Measurements from ENCODE around the gene CLASP1. TPM values are rescaled to one million over a fixed set of nuclear protein-coding genes. Genes with fewer than 3 reads are reported as not detected.
"Not testable (repeated sequence)": the region's sequence is repeated elsewhere in the genome, so short reads cannot be mapped to it uniquely, and the experiment has no call there.

Gene CLASP1
- total and polyA plus RNA-seq, 11 donors, result 16.0 to 84.5 (median 60.2) TPM

DNA sequence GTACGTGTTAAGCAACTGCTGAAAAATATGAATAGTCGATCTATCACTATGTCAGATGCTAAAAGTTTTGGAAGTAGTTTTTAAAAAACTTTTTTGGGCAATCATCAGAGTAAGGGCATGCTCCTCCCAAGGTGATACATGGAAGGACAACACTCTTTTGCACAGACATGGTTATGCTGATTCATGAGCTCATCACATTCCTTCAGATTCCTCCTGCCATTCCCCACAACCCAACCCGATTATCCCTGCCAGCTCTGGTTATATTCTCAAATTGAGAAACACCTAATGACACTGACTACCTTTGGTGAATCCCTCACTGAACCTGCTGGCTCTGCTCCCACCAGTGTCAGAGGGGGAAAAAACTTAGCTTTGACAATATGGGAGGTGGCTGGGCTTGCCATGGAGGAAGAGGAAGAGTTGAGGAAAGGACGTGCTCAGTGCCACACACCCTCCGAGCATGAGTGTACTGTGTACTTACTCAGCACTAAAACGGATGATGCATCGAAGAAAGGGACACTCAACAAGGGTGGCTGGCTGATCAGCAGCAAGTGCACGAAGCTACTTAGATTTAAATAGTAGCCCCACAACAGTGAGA lies 202.5 kb downstream of the CLASP1 start:
- ATAC-seq, result no peak
- Histone ChIP-seq H3K27me3 (no peaks in the 10 kb centered on the region), H3K27ac (no peak overlapping the region), H3K4me3 (no peak overlapping the region), H3K4me1 (no peaks in the 10 kb centered on the region), H3K9me3 (no peaks in the 10 kb centered on the region), H3K36me3 (peaks cover 3 to 100% (median 94%) of the 10 kb centered on the region in 9 donors)
- 90 to 93% (median 92%) methylated on average over 8 of the region's 8 CpGs for WGBS, 4 donors
- TF ChIP-seq, protein P1, sequence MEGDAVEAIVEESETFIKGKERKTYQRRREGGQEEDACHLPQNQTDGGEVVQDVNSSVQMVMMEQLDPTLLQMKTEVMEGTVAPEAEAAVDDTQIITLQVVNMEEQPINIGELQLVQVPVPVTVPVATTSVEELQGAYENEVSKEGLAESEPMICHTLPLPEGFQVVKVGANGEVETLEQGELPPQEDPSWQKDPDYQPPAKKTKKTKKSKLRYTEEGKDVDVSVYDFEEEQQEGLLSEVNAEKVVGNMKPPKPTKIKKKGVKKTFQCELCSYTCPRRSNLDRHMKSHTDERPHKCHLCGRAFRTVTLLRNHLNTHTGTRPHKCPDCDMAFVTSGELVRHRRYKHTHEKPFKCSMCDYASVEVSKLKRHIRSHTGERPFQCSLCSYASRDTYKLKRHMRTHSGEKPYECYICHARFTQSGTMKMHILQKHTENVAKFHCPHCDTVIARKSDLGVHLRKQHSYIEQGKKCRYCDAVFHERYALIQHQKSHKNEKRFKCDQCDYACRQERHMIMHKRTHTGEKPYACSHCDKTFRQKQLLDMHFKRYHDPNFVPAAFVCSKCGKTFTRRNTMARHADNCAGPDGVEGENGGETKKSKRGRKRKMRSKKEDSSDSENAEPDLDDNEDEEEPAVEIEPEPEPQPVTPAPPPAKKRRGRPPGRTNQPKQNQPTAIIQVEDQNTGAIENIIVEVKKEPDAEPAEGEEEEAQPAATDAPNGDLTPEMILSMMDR (IDR thresholded peaks at IDR 0.05), result no peak
- TF ChIP-seq POLR2A (IDR thresholded peaks at IDR 0.05), result no peak
- intact Hi-C loops (cut with DNase I), result no loop called here
- DNase-seq, result no peak

- H3K9me3 ChIP-seq, result no peaks in the 10 kb centered on the region
- ATAC-seq (no peak), DNase-seq (no peak)
- no peaks in the 10 kb centered on the region for H3K4me1 ChIP-seq
- no peak for TF ChIP-seq POLR2A (IDR thresholded peaks at IDR 0.05)
- TF ChIP-seq, protein P1 (IDR thresholded peaks at IDR 0.05), result no peak
- peaks cover 3 to 86% (median 75%) of the 10 kb centered on the region in 9 donors for H3K36me3 ChIP-seq
- 87 to 93% (median 90%) methylated on average over 3 of the region's 3 CpGs for WGBS, 4 donors
- no peak overlapping the region for H3K4me3 ChIP-seq
- H3K27ac ChIP-seq, result no peak overlapping the region
- intact Hi-C loops (cut with DNase I), result no loop called here
- H3K27me3 ChIP-seq, result no peaks in the 10 kb centered on the region
These were observed 206.4 kb downstream of the CLASP1 start for GRCh38 chr2:121442889-121443288.

GRCh38 chr2:121438290-121438689 lies 211.0 kb downstream of the CLASP1 start:
- WGBS, 4 donors, result 89 to 100% (median 93%) methylated on average over 1 of the region's 1 CpG

DNA sequence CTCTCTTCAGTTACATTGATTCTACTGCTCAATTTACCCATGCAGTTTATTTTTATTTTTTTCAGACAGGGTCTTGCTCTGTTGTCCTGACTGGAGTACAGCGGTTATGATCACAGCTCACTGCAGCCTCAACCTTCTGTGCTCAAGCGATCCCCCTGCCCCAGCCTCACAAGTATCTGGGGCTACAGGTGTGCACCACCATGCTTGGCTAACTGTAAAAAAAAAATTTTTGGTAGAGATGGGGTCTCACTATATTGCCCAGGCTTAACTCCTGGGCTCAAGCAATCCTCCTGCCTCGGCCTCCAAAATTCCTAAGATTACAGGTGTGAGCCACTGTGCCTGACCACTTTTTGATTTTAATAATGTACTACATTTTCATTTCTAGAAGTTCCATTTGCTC lies 212.3 kb downstream of the CLASP1 start:
- H3K36me3 ChIP-seq, result peaks cover 0 to 60% (median 24%) of the 10 kb centered on the region in 9 donors
- DNase-seq (no peak), ATAC-seq (no peak)
- TF ChIP-seq, protein P1 (IDR thresholded peaks at IDR 0.05), result no peak
- TF ChIP-seq POLR2A (IDR thresholded peaks at IDR 0.05), result no peak
- no peaks in the 10 kb centered on the region for H3K4me1 ChIP-seq
- H3K27ac ChIP-seq, result no peak overlapping the region
- no peaks in the 10 kb centered on the region for H3K9me3 ChIP-seq
- intact Hi-C loops (cut with DNase I), result no loop called here
- WGBS, 4 donors, result 96 to 99% (median 99%) methylated on average over 3 of the region's 3 CpGs
- H3K4me3 ChIP-seq, result no peak overlapping the region
- no peaks in the 10 kb centered on the region for H3K27me3 ChIP-seq

More at GRCh38 chr2:121438290-121438689, 211.0 kb downstream of the CLASP1 start:
- H3K27ac ChIP-seq; DNase-seq; H3K4me3 ChIP-seq; ATAC-seq; H3K4me1 ChIP-seq; intact Hi-C loops (cut with DNase I); H3K9me3 ChIP-seq; H3K27me3 ChIP-seq: not testable (repeated sequence)
- peaks cover 0 to 65% (median 37%) of the 10 kb centered on the region in 9 donors for H3K36me3 ChIP-seq

DNA sequence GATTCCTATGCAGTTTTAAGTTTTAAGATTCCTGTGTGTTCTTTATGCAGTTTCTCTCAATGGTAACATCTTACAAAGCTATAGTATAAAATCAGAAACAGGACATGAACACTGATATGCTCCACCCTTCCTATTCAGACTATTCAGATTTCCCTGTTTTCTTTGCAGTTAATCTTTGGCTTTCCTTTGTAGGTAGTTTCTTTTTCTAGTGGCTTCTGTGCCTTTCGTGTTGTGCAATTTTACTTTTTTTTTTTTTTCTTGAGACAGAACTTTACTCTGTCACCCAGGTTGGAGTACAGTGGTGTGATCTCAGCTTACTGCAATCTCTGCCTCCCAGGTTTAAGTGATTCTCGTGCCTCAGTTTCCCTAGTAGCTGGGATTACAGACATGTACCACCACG lies 213.5 kb downstream of the CLASP1 start:
- ATAC-seq, result no peak
- no peaks in the 10 kb centered on the region for H3K27me3 ChIP-seq

More for the DNA sequence above, 213.5 kb downstream of the CLASP1 start:
- no peak for TF ChIP-seq POLR2A (IDR thresholded peaks at IDR 0.05)
- TF ChIP-seq, protein P1 (IDR thresholded peaks at IDR 0.05), result no peak
- Histone ChIP-seq H3K9me3 (no peaks in the 10 kb centered on the region), H3K4me3 (no peak overlapping the region), H3K27ac (no peak overlapping the region), H3K4me1 (no peaks in the 10 kb centered on the region), H3K36me3 (peaks cover 0 to 53% (median 12%) of the 10 kb centered on the region in 9 donors)
- intact Hi-C loops (cut with DNase I), result no loop called here
- DNase-seq, result no peak
- WGBS, 4 donors, result 93 to 98% (median 95%) methylated on average over 3 of the region's 3 CpGs

Measured in heart left ventricle (tissue), 16 donors.